Measurements from ENCODE around the gene RHOBTB1. TPM values are rescaled to one million over a fixed set of nuclear protein-coding genes. Genes with fewer than 3 reads are reported as not detected.
A peak's percentile ranks its signal among the peaks of the same experiment; 100 is the strongest.

The RHOBTB1 gene
- total RNA-seq, 1 experiment from 2014 or later, result 0.77 TPM

DNA sequence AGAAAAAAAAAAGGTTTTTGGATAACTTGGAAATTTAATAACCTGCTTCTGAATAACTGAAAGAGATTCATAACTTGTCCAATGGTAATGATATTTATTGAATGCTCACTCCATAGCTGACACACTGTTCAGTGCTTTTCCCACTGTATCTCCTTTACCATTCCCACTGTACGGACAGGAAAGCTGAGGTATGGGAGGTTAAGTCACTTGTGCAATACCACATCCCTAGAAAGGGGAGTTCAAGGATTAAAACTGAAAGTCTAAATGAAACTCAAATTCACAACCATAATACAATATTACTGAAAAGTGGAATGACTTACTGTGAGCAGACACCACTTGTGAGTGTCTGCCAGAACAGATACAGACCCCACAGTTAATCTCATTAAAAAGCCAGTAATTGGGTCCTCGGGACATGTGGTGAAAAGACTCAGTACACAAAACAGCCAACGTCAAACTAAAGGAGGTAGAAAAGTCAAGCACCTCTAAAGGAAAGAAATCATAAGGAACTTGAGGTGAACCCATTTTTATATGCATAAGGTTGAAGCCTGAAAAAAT, 13.8 kb upstream of the RHOBTB1 start:
- TF ChIP-seq SIN3A (IDR thresholded peaks at IDR 0.05; ENCODE audit: borderline replicate concordance, insufficient read depth, low read depth, low read length) (no peak), POLR2AphosphoS5 (IDR thresholded peaks at IDR 0.05; ENCODE audit: low read depth, low read length) (no peak), TCF7L2 (IDR thresholded peaks at IDR 0.05; ENCODE audit: low read depth, low read length) (no peak)
- TF ChIP-seq, protein P1, sequence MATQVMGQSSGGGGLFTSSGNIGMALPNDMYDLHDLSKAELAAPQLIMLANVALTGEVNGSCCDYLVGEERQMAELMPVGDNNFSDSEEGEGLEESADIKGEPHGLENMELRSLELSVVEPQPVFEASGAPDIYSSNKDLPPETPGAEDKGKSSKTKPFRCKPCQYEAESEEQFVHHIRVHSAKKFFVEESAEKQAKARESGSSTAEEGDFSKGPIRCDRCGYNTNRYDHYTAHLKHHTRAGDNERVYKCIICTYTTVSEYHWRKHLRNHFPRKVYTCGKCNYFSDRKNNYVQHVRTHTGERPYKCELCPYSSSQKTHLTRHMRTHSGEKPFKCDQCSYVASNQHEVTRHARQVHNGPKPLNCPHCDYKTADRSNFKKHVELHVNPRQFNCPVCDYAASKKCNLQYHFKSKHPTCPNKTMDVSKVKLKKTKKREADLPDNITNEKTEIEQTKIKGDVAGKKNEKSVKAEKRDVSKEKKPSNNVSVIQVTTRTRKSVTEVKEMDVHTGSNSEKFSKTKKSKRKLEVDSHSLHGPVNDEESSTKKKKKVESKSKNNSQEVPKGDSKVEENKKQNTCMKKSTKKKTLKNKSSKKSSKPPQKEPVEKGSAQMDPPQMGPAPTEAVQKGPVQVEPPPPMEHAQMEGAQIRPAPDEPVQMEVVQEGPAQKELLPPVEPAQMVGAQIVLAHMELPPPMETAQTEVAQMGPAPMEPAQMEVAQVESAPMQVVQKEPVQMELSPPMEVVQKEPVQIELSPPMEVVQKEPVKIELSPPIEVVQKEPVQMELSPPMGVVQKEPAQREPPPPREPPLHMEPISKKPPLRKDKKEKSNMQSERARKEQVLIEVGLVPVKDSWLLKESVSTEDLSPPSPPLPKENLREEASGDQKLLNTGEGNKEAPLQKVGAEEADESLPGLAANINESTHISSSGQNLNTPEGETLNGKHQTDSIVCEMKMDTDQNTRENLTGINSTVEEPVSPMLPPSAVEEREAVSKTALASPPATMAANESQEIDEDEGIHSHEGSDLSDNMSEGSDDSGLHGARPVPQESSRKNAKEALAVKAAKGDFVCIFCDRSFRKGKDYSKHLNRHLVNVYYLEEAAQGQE (IDR thresholded peaks at IDR 0.05; ENCODE audit: insufficient read depth in 1 of 2, low read depth in 2 of 2, low read length in 1 of 2), result no peak
- TF ChIP-seq, protein P2, sequence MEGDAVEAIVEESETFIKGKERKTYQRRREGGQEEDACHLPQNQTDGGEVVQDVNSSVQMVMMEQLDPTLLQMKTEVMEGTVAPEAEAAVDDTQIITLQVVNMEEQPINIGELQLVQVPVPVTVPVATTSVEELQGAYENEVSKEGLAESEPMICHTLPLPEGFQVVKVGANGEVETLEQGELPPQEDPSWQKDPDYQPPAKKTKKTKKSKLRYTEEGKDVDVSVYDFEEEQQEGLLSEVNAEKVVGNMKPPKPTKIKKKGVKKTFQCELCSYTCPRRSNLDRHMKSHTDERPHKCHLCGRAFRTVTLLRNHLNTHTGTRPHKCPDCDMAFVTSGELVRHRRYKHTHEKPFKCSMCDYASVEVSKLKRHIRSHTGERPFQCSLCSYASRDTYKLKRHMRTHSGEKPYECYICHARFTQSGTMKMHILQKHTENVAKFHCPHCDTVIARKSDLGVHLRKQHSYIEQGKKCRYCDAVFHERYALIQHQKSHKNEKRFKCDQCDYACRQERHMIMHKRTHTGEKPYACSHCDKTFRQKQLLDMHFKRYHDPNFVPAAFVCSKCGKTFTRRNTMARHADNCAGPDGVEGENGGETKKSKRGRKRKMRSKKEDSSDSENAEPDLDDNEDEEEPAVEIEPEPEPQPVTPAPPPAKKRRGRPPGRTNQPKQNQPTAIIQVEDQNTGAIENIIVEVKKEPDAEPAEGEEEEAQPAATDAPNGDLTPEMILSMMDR (IDR thresholded peaks at IDR 0.05), result no peak
- H3K27ac ChIP-seq (ENCODE audit: low read length), result no peak overlapping the region
- H3K27me3 ChIP-seq (ENCODE audit: control insufficient read depth, insufficient read depth, low read length), result no peaks in the 10 kb centered on the region
- no peaks in the 10 kb centered on the region for H3K9me3 ChIP-seq (ENCODE audit: control insufficient read depth, insufficient read depth, low read depth, low read length)
- intact Hi-C loops (cut with micrococcal nuclease; ENCODE audit: unreplicated experiment) (no loop called here), in situ Hi-C loops (cut with HindIII; ENCODE audit: low pct_unique_long_range_greater_than_20kb, low sequenced_read_pairs) (no loop called here)
- ChIA-PET CTCF (no interaction called here), POLR2A (no interaction called here)
- H3K4me1 ChIP-seq (ENCODE audit: control insufficient read depth, insufficient read depth, low read length), result no peaks in the 10 kb centered on the region
- ATAC-seq, result no peak
- no peak overlapping the region for H3K4me3 ChIP-seq (ENCODE audit: low read depth in 2 of 2, low read length in 2 of 2)
- DNase-seq (ENCODE audit: low read depth, low spot score), result no peak
- BruUV-seq (replicated peaks), result no TSS peak
- no peaks in the 10 kb centered on the region for H3K36me3 ChIP-seq (ENCODE audit: control insufficient read depth, insufficient read depth, low read length)

DNA sequence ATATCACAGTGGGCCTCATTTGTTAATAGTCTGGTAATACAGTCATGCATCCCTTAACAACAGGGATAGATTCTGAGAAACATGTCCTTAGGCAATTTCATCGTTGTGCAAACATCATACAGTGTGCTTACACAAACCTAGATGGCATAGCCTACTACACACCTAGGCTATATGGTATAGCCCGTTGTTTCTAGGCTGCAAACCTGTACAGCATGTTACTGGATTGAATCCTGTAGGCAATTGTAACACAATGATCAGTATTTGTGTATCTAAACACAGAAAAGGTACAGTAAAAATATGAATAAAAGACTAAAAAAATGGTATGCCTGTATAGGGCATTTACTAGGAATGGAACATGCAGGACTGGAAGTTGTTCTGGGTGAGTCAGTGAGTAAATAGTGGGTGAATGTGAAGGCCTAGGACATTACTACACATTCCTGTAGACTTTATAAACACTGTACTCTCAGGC, 12.0 kb upstream of the RHOBTB1 start:
- H3K27ac ChIP-seq (ENCODE audit: low read length), result no peak overlapping the region
- H3K36me3 ChIP-seq (ENCODE audit: control insufficient read depth, insufficient read depth, low read length), result no peaks in the 10 kb centered on the region
- CTCF ChIA-PET, result interaction anchor here (0.7 kb wide), 1 partner anchor 604 kb away, joined by 5 read pairs; no protein-coding TSS in a partner anchor
- peak; percentile 86 for DNase-seq (ENCODE audit: low read depth, low spot score)
- no peaks in the 10 kb centered on the region for H3K27me3 ChIP-seq (ENCODE audit: control insufficient read depth, insufficient read depth, low read length)
- peak; percentile 93 for ATAC-seq
- BruUV-seq (replicated peaks), result no TSS peak
- TF ChIP-seq SIN3A (IDR thresholded peaks at IDR 0.05; ENCODE audit: borderline replicate concordance, insufficient read depth, low read depth, low read length), result no peak
- no peak for TF ChIP-seq POLR2AphosphoS5 (IDR thresholded peaks at IDR 0.05; ENCODE audit: low read depth, low read length)
- TF ChIP-seq, protein P1 (IDR thresholded peaks at IDR 0.05; ENCODE audit: insufficient read depth in 1 of 2, low read depth in 2 of 2, low read length in 1 of 2), result no peak
- TF ChIP-seq, protein P2 (IDR thresholded peaks at IDR 0.05), result no peak
- no peak for TF ChIP-seq TCF7L2 (IDR thresholded peaks at IDR 0.05; ENCODE audit: low read depth, low read length)
- H3K4me1 ChIP-seq (ENCODE audit: control insufficient read depth, insufficient read depth, low read length), result no peaks in the 10 kb centered on the region
- intact Hi-C loops (cut with micrococcal nuclease; ENCODE audit: unreplicated experiment) (no loop called here), in situ Hi-C loops (cut with HindIII; ENCODE audit: low pct_unique_long_range_greater_than_20kb, low sequenced_read_pairs) (no loop called here)
- no peaks in the 10 kb centered on the region for H3K9me3 ChIP-seq (ENCODE audit: control insufficient read depth, insufficient read depth, low read depth, low read length)
- POLR2A ChIA-PET, result no interaction called here
- no peak overlapping the region for H3K4me3 ChIP-seq (ENCODE audit: low read depth in 2 of 2, low read length in 2 of 2)

Measured in Panc1 (cell line).